GM18520 (cell line): ENCODE results near the gene PSMD5.
A peak's percentile ranks its signal among the peaks of the same experiment; 100 is the strongest.
"Not testable (repeated sequence)": the region's sequence is repeated elsewhere in the genome, so short reads cannot be mapped to it uniquely, and the experiment has no call there.

Source experiments
- ATAC-seq: cut with Tn5 transposase; IDR thresholded peaks from one replicate; pipeline ENCODE4 v1.9.1; 2021; ENCODE audit not compliant: unreplicated experiment

Gene PSMD5

GRCh38 chr9:120808931-120809330 lies 33.8 kb downstream of the PSMD5 start:
- ATAC-seq: no peak

DNA sequence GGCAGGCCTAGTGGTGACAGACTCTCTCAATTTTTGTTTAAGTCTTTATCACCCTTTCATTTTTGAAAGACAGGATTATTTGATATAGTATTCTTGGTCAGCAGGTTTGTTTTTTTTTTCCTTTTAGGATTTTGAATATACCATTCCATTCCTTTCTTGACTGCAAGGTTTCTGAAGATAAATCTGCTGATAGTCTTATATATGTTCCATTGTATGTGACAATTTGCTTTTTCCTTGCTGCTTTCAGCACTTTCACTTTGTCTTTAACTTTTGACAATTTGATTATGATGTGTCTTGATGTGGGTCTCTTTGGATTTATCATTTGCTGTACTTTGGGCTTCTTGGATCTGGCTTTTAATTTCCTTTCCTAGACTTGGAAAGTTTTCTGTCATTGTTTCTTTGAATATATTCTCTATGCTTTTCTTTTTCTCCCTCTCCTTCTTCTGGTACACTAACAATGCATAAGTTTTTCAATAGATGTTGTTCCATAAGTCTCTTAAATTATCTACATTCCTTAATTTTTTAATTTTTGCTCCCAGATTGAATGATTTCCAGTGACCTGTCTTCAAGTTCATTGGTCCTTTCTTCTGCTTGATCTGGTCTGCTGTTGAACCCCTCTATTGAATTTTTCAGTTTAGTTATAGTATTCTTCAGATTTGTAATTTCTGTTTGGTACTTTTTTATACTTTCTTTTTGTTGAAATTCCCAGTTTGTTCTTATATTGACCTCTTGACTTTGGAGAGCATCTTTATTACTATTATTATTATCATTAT lies 34.9 kb downstream of the PSMD5 start:
- ATAC-seq: no peak

DNA sequence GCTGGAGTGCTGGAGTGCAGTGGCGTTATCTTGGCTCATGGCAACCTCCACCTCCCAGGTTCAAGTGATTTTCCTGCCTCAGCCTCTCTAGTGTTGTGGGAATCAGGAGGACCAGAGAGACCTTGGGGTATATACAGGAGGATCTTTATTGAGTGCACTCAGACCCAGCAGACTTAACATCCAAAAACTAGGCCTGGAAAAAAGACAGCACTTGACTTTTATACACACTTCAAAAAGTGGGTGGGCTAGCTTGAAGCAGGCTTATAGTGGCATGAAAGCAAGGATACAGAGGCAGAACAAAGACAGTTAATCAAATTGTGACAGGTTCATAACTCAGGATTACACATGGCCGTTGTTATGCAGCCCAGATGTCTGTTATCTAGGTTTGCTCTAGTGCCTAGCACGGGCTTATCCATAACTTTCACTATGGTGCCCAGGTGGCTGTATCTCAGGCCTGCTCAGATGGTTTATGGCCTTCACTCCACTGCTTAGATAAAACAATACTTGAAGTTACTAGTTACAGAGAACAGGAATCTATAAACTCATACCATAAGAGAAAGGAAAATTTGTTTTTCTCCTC lies 37.8 kb downstream of the PSMD5 start:
- not testable (repeated sequence) for ATAC-seq

GRCh38 chr9:120801441-120801840 lies 41.3 kb downstream of the PSMD5 start:
- ATAC-seq: no peak

- peak; percentile 90 for ATAC-seq
Observed at GRCh38 chr9:120792898-120793765, 49.6 kb downstream of the PSMD5 start, which contains the start of gene FBXW2. FBXW2 (minus strand) TSS chr9:120793416; CDS start chr9:120788258, 5,158 bp downstream.

GRCh38 chr9:120791161-120791560 lies 51.6 kb downstream of the PSMD5 start:
- ATAC-seq: no peak

GRCh38 chr9:120787933-120788332 lies 54.8 kb downstream of the PSMD5 start:
- no peak for ATAC-seq

DNA sequence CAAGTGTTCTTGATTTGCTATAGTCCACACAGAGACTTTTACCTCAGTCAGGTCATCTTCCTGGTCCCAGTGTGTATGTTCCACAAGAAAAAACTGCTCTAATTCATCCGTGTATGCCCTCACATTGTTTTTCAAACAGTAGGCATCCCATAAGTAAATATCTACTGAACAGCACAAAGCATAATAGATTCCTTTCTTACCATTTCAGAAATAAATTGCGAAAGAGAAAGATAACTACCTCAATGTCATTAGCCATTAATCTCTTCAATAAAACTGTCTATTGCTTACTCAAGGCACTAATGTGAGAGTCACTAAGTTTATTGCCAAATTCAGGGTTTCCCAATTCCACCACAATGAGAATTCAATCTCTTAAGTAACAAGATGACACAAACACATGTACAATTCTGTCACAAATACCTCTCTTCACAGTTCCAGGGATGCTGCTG lies 59.1 kb downstream of the PSMD5 start:
- no peak for ATAC-seq

DNA sequence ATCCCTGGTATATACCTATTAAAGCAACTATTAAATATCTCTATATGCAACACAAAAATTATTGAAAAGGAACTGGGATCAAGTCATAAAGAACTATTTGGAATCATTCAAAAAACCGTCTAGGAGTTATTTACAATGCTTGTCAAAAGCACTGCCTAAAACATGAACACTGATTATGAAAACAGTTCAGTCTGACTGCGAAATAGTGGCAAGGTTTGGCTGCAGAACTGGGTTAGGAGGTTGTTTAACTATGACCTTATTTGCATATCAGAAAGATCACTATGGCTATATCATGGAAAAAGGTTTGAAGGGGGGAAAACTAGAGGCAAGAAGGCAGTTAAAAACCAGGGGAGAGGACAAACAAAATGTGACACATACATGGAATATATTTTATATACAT lies 61.5 kb downstream of the PSMD5 start:
- ATAC-seq: no peak

DNA sequence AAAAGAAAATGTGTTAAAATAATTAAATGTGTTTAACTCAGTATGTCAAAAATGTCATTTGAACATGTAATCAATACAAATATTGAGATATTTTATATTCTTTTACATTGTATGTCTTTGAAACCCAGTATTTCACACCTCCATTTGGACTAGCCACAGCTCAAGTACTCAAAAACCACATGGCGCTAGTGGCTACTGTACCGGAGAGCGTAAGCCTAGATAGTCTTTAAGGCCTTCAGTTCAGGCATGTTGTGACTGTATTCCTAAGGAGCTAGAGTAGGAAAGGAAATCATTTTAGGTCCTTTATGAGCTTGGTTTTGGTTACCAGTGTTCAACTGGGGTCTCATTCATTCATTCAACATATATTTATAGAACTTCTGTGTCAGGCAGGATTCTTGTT lies 62.4 kb downstream of the PSMD5 start:
- no peak for ATAC-seq

DNA sequence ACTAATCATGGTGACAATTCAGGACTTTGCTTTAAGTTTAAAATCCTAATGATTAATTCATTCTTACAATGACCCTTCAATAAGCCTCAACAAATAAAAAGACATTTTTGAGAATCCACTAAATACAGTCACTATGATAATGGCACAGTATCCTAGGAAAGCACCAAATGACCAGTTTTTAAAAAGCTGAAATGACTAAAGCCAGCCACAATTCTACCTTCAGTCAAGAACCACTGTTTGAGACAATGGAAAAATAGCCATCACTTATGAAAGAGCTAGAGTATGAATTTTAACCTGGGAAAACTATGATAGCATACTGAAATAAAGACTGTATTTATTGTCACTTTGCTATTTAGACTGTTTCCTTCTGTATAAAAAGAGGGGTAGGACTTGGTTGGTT lies 63.5 kb downstream of the PSMD5 start:
- no peak for ATAC-seq

- ATAC-seq: no peak
Observed at GRCh38 chr9:120778758-120779157, 64.0 kb downstream of the PSMD5 start.

- no peak for ATAC-seq
Observed at GRCh38 chr9:120777229-120777628, 65.5 kb downstream of the PSMD5 start.

GRCh38 chr9:120776788-120777187 lies 65.9 kb downstream of the PSMD5 start:
- no peak for ATAC-seq

GRCh38 chr9:120775859-120776258 lies 66.9 kb downstream of the PSMD5 start:
- no peak for ATAC-seq

- no peak for ATAC-seq
Observed at GRCh38 chr9:120774719-120775118, 68.0 kb downstream of the PSMD5 start.

DNA sequence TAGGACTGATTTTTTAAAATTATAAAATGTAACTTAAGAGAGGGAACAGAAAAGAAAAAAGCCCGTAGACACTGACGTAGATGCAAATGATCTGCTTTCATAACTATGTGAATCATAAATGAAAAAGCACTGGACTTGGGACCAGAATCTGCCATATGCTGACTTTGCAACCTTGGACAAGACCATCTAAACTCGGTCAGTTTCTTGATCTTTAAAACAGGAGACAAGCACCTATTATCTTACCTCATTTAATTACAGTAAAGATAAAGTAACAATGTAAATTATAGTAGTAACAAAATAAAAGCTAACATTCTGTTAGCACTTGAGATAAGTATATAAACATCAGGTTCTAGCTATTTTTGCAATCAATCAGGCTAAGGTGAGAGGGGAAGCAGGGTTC lies 69.5 kb downstream of the PSMD5 start:
- no peak for ATAC-seq

DNA sequence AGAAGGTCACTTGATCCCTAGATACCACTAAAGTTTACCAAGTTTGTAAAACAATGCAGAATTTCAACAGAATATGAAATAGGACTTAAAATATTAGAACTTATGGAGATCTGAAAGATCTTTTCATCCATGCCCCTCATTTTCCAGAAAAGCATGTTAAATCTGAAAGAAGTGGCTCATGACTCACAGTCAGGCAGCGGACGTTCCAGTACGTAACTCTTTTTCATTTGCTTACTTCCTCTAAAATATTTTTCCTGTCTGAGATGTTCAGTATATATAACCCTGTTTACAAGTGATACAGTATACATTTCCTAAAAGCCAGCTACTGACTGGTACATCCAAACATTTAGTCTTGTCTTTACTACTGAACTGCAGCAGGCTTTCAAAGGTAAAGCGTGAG lies 71.8 kb downstream of the PSMD5 start:
- ATAC-seq: no peak

DNA sequence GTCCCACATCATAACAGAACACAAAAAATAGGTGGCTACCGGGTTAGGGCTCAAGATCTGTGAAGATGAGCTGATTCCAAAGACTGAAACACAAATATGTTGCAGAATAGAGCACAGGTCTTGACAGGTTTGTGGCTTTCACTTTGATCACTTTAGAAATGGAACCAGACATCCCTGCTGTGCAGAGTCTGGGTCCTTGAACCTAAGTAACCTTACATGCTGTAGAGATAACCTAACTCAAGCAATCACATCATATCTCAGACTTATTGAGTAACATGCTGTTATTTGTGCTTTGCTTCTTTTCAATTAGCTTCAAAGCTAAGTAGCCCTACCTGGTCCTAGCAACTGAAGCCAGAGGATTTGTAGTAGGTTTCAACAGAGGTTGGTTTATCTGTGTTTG lies 73.8 kb downstream of the PSMD5 start:
- ATAC-seq: no peak

DNA sequence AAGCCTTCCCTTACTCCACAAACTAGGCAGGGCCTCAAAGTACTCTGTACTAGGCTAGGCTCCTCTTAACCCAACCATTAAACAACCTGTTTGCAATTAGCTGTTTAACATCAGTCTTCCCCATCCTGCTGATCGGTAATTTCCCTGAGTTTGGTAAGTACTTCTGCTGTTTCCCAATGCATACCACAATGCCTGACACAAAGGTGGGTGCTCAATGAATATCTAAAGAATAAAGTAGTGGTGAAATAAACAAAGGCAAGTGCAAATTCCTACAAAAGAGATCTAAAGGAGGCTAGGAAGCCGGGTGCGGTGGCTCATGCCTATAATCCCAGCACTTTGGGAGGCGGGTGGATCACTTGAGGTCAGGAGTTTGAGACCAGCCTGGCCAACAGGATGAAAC lies 74.5 kb downstream of the PSMD5 start:
- no peak for ATAC-seq

DNA sequence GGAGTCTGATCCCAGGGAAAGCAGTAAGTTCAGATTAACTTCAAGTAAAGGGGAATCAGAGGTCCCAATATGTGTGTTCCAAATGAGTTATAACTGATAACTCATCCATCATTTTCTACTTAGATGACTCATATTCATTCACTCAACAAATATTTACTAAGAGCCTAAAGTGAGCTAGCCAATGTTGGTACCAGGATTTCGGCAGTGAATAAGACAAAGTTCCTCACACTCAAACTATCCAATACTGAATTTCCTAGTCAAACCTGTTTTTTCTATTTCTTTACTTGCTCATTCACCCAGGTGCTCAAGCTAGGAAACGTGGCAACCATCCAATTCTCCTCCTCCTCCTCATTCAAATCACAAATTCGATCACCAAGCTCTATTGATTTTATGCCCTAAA lies 75.3 kb downstream of the PSMD5 start:
- no peak for ATAC-seq
